GM12878 (cell line): Measurements from ENCODE around the gene HOMER2. TPM values are rescaled to one million over a fixed set of nuclear protein-coding genes. Genes with fewer than 3 reads are reported as not detected.

Experiments
- CHD2 ChIP-seq: IDR thresholded peaks from 2 replicates; pipeline ENCODE4 v1.6.1; 2011; ENCODE audit warnings: low read depth, low read length, improper control_type of control experiment, borderline replicate concordance
- NRF1 ChIP-seq: conservative IDR thresholded peaks from 2 replicates; pipeline ENCODE4 v1.6.1; 2011; ENCODE audit warnings: mild to moderate bottlenecking, low read depth, low read length, improper control_type of control experiment
- ZNF384 ChIP-seq: IDR thresholded peaks from 2 replicates; pipeline ENCODE4 v1.6.1; 2012; ENCODE audit warnings: low read depth, mild to moderate bottlenecking, low read length, improper control_type of control experiment, borderline replicate concordance
- polyA plus RNA-seq, 11 experiments: library from polyadenylated mRNA; depleted of rRNA in 4 of 11; unstranded in 6 of 11; stranded (reverse) in 5 of 11; fragments of >200 nt; fragmentation: Nextera tagmentation in 4 of 11; fragmentation: Illumina TruSeq in 1 of 11; extraction: Ambion mirVana in 4 of 11; extraction: Trizol in 1 of 11; gene quantifications; 1 replicate in 1 of 11; 2 replicates in 10 of 11; pipeline versions ENCODE4 v1.2.1 to v1.2.3, GENCODE V29; 2011 to 2016; ENCODE audit warnings: inconsistent platforms in 2 of 11, missing spikeins in 2 of 11, low read depth in 1 of 11
- total RNA-seq, 4 experiments: library from RNA; depleted of rRNA in 3 of 4; stranded (reverse); fragments of >200 nt in 3 of 4; fragmentation: Illumina TruSeq in 1 of 4; extraction: Trizol in 1 of 4; gene quantifications; 2 replicates each; pipeline versions ENCODE4 v1.2.1 to v1.2.3, GENCODE V29; 2013 to 2021
- TF ChIP-seq, protein P1 (sequence below): fragments of 450-650 bp; IDR thresholded peaks from 2 replicates; pipeline ENCODE4 v1.6.1; 2018; ENCODE audit warnings: mild to moderate bottlenecking, low read depth, moderate library complexity; ENCODE audit not compliant: partially characterized antibody
- TF ChIP-seq, protein P2 (sequence below): IDR thresholded peaks from 2 replicates; pipeline ENCODE4 v1.6.1; 2011; ENCODE audit warnings: low read depth, low read length, improper control_type of control experiment, borderline replicate concordance
- TF ChIP-seq, protein P3 (sequence below): IDR thresholded peaks from 2 replicates; pipeline ENCODE4 v1.6.1; 2011; ENCODE audit warnings: mild to moderate bottlenecking, low read depth, low read length, moderate library complexity; ENCODE audit not compliant: insufficient replicate concordance

Gene HOMER2
- total and polyA plus RNA-seq, 10 of the 15 experiments (the other 5 are each of a cell fraction or from before 2014, with no cell fraction given): 0.60 to 5.0 (median 1.8) TPM

DNA sequence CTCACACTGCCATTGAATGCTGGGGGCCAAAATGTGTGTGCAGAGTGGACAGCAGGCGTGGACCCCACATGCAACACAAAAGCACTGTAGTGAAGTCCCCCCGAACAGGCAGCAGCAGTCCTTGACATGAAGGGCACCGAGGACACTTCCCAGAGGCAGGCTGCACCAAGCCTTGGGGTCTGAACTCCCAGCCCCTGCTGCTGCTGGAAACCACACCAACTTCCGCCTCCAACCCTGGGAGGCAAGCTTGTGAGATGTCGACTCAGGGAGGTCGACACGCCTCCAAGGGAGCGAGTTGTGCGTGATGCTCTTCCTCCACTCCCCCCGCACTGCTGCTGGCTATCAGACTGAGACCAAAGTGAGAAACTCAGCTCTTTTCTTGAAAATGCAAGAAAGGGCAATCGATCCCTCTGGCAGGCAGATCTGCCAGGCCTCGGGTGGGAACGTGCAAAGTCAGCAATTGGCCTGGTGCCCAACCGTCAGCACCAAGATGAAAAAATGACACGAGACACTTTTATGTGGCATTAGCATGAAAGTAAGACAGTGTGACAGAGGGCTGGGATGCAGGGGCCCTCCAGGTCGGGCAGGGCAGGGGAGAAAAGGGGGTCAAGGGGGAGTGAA lies 99.5 kb downstream of the HOMER2 start (continued):
- TF ChIP-seq CHD2 (no peak), NRF1 (no peak), ZNF384 (no peak)
- TF ChIP-seq, protein P1, sequence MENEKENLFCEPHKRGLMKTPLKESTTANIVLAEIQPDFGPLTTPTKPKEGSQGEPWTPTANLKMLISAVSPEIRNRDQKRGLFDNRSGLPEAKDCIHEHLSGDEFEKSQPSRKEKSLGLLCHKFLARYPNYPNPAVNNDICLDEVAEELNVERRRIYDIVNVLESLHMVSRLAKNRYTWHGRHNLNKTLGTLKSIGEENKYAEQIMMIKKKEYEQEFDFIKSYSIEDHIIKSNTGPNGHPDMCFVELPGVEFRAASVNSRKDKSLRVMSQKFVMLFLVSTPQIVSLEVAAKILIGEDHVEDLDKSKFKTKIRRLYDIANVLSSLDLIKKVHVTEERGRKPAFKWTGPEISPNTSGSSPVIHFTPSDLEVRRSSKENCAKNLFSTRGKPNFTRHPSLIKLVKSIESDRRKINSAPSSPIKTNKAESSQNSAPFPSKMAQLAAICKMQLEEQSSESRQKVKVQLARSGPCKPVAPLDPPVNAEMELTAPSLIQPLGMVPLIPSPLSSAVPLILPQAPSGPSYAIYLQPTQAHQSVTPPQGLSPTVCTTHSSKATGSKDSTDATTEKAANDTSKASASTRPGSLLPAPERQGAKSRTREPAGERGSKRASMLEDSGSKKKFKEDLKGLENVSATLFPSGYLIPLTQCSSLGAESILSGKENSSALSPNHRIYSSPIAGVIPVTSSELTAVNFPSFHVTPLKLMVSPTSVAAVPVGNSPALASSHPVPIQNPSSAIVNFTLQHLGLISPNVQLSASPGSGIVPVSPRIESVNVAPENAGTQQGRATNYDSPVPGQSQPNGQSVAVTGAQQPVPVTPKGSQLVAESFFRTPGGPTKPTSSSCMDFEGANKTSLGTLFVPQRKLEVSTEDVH: no peak
- TF ChIP-seq, protein P2, sequence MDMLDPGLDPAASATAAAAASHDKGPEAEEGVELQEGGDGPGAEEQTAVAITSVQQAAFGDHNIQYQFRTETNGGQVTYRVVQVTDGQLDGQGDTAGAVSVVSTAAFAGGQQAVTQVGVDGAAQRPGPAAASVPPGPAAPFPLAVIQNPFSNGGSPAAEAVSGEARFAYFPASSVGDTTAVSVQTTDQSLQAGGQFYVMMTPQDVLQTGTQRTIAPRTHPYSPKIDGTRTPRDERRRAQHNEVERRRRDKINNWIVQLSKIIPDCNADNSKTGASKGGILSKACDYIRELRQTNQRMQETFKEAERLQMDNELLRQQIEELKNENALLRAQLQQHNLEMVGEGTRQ: no peak
- TF ChIP-seq, protein P3, sequence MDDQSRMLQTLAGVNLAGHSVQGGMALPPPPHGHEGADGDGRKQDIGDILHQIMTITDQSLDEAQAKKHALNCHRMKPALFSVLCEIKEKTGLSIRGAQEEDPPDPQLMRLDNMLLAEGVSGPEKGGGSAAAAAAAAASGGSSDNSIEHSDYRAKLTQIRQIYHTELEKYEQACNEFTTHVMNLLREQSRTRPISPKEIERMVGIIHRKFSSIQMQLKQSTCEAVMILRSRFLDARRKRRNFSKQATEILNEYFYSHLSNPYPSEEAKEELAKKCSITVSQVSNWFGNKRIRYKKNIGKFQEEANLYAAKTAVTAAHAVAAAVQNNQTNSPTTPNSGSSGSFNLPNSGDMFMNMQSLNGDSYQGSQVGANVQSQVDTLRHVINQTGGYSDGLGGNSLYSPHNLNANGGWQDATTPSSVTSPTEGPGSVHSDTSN: no peak
